Right lobe of liver (tissue), 6 donors: ENCODE results near the gene PLCXD3. TPM values are rescaled to one million over a fixed set of nuclear protein-coding genes. Genes with fewer than 3 reads are reported as not detected.
A peak's percentile ranks its signal among the peaks of the same experiment; 100 is the strongest.

Source experiments
- ATAC-seq, 4 donors: fragments of 200-7000 bp; cut with Tn5 transposase; one replicate each; pipeline ENCODE4 v1.9.1; 2020; ENCODE audit warnings: mild to moderate bottlenecking in 4 of 4, moderate library complexity in 4 of 4
- DNase-seq, 3 donors: peaks; one replicate each; pipeline ENCODE4 v3.0.0-alpha.2; 2020
- H3K27ac ChIP-seq, 3 donors: fragments of 200-600 bp; one replicate each; pipeline ENCODE4 v1.8.0; 2022
- H3K27me3 ChIP-seq, 2 donors: fragments of 200-600 bp; one replicate each; pipeline ENCODE4 v1.8.0; 2022
- H3K36me3 ChIP-seq, 4 donors: fragments of 200-600 bp; sonication (generic) in 1 of 4; one replicate each; pipeline versions ENCODE4 v1.5.1 to v1.8.0; 2017 to 2022; ENCODE audit warnings: control low read depth in 1 of 4
- H3K4me1 ChIP-seq, 4 donors: fragments of 200-600 bp; sonication (generic) in 1 of 4; one replicate each; pipeline versions ENCODE4 v1.5.1 to v1.8.0; 2017 to 2022; ENCODE audit warnings: control low read depth in 1 of 4
- H3K4me3 ChIP-seq, 3 donors: fragments of 200-600 bp; one replicate each; pipeline ENCODE4 v1.8.0; 2022
- H3K9me3 ChIP-seq, 4 donors: fragments of 200-600 bp; sonication (generic) in 1 of 4; one replicate each; pipeline versions ENCODE4 v1.5.1 to v1.8.0; 2017 to 2022; ENCODE audit warnings: control low read depth in 1 of 4
- CTCF ChIP-seq, 4 donors: fragments of 200-600 bp in 3 of 4; fragments of 450-650 bp in 1 of 4; IDR thresholded peaks; one replicate each; pipeline versions ENCODE4 v1.5.1 to v1.8.0; 2016 to 2022; ENCODE audit warnings: antibody characterized with exemption in 4 of 4, mild to moderate bottlenecking in 2 of 4
- POLR2A ChIP-seq: fragments of 450-650 bp; IDR thresholded peaks from one replicate; pipeline ENCODE4 v1.6.1; 2017; ENCODE audit warnings: antibody characterized with exemption, mild to moderate bottlenecking
- WGBS: methylation state at CpG from one replicate; pipeline ENCODE4 v1.1.6; 2018; ENCODE audit warnings: low coverage, low lambda C conversion rate; ENCODE audit not compliant: insufficient coverage; ENCODE audit errors: missing lambda C conversion rate; 5-methylcytosine and 5-hydroxymethylcytosine counted together
- intact Hi-C, 2 donors: fragments of 100-400 bp; cut with DNase I; formaldehyde crosslinking; loops; one replicate each; pipeline versions ENCODE4 v1.11.2 to v1.14.1; 2022
- total RNA-seq, 6 experiments: library from RNA; depleted of rRNA in 2 of 6; stranded (reverse); fragments of >200 nt in 2 of 6; fragmentation: NEBNext Ultra II Directional in 3 of 6; extraction: Animal tissue kit (Norgen Biotek cat#: 25700) in 3 of 6; gene quantifications; one replicate each; pipeline versions ENCODE4 v1.1.0 to v1.2.4, GENCODE V29; 2016 to 2023
- donor health status: DM: no; HTN: yes; CAD: no.
- donor health status: DM: no; HTN: no; CAD: no.
- donor health status: DM: no; HTN: no; CAD: no.
- donor health status: DM: no; HTN: yes; CAD: no.
- donor health status: DM: no; HTN: yes; CAD: no.

PLCXD3 gene
- total RNA-seq, 6 experiments from 2014 or later: 0.27 to 3.5 (median 1.1) TPM

GRCh38 chr5:41281215-41281810, 229.1 kb downstream of the PLCXD3 start:
- DNase-seq: no peak
- Histone ChIP-seq H3K27me3 (no peaks in the 10 kb centered on the region), H3K36me3 (no peaks in the 10 kb centered on the region), H3K27ac (no peak overlapping the region), H3K9me3 (no peaks in the 10 kb centered on the region), H3K4me3 (no peak overlapping the region), H3K4me1 (no peaks in the 10 kb centered on the region)
- WGBS: 49% methylated on average over 12 of the region's 12 CpGs
- no peak for ATAC-seq
- intact Hi-C loops: no loop called here
- no peak for TF ChIP-seq CTCF (IDR thresholded peaks at IDR 0.05)
- no peak for TF ChIP-seq POLR2A

GRCh38 chr5:41279040-41279439, 231.4 kb downstream of the PLCXD3 start:
- intact Hi-C loops: no loop called here
- WGBS: 52% methylated on average over 2 of the region's 2 CpGs
- Histone ChIP-seq H3K27me3 (no peaks in the 10 kb centered on the region), H3K4me1 (no peaks in the 10 kb centered on the region), H3K9me3 (no peaks in the 10 kb centered on the region), H3K27ac (no peak overlapping the region), H3K36me3 (no peaks in the 10 kb centered on the region), H3K4me3 (no peak overlapping the region)
- no peak for TF ChIP-seq POLR2A
- TF ChIP-seq CTCF (IDR thresholded peaks at IDR 0.05): no peak
- no peak for ATAC-seq
- DNase-seq: no peak

- Histone ChIP-seq H3K27ac (no peak overlapping the region), H3K27me3 (no peaks in the 10 kb centered on the region), H3K9me3 (no peaks in the 10 kb centered on the region), H3K4me1 (no peaks in the 10 kb centered on the region), H3K36me3 (no peaks in the 10 kb centered on the region), H3K4me3 (no peak overlapping the region)
- DNase-seq: no peak
- TF ChIP-seq CTCF (IDR thresholded peaks at IDR 0.05) (no peak), POLR2A (no peak)
- intact Hi-C loops: no loop called here
- peak in 2 of 4 donors; percentile 26 to 57 for ATAC-seq
- WGBS: 61% methylated on average over 4 of the region's 4 CpGs
Observed at GRCh38 chr5:41277476-41278245, 232.7 kb downstream of the PLCXD3 start.

GRCh38 chr5:41275813-41276512, 234.4 kb downstream of the PLCXD3 start:
- no peak overlapping the region for H3K4me3 ChIP-seq
- DNase-seq (no peak), ATAC-seq (no peak)
- no peak overlapping the region for H3K27ac ChIP-seq
- TF ChIP-seq CTCF (IDR thresholded peaks at IDR 0.05) (no peak), POLR2A (no peak)
- H3K36me3 ChIP-seq: no peaks in the 10 kb centered on the region
- no peaks in the 10 kb centered on the region for H3K27me3 ChIP-seq
- H3K9me3 ChIP-seq: no peaks in the 10 kb centered on the region
- H3K4me1 ChIP-seq: no peaks in the 10 kb centered on the region
- intact Hi-C loops: no loop called here
- 68% methylated on average over 5 of the region's 8 CpGs for WGBS
